Chondrocyte (in vitro differentiated cells): ENCODE results near the gene DPP6. TPM values are rescaled to one million over a fixed set of nuclear protein-coding genes. Genes with fewer than 3 reads are reported as not detected.

ENCODE experiments used
- DNase-seq: peaks from one replicate; pipeline ENCODE4 v3.0.0; 2021; ENCODE audit warnings: mixed read lengths, low spot score
- H3K27ac Mint-ChIP-seq: one replicate; pipeline ENCODE4 v1.8.0; 2021; ENCODE audit warnings: mild to moderate bottlenecking, moderate library complexity, mixed read lengths; ENCODE audit not compliant: unreplicated experiment
- H3K27me3 Mint-ChIP-seq: 2 replicates; pipeline ENCODE4 v1.8.0; 2021; ENCODE audit warnings: low read depth, mixed read lengths
- H3K36me3 Mint-ChIP-seq: 2 replicates; pipeline ENCODE4 v1.8.0; 2021; ENCODE audit warnings: low read depth, mixed read lengths
- H3K4me1 Mint-ChIP-seq: 2 replicates; pipeline ENCODE4 v1.8.0; 2021; ENCODE audit warnings: low read depth, mild to moderate bottlenecking, mixed read lengths
- H3K4me3 Mint-ChIP-seq: one replicate; pipeline ENCODE4 v1.8.0; 2021; ENCODE audit warnings: mild to moderate bottlenecking, moderate library complexity, mixed read lengths; ENCODE audit not compliant: unreplicated experiment
- H3K9me3 Mint-ChIP-seq: 2 replicates; pipeline ENCODE4 v1.8.0; 2021; ENCODE audit warnings: low read depth, mixed read lengths
- total RNA-seq: library from RNA; stranded (reverse); gene quantifications from 3 replicates; pipeline ENCODE4 v1.2.1, GENCODE V29; 2021
- TF ChIP-seq, protein P1 (sequence below): fragments of 200-600 bp; sonication (generic); IDR thresholded peaks from 2 replicates; pipeline ENCODE4 v1.5.0; 2021; ENCODE audit warnings: antibody characterized with exemption, mild to moderate bottlenecking, moderate library complexity

The DPP6 gene
- total RNA-seq, 1 donor from 2014 or later: not detected

DNA sequence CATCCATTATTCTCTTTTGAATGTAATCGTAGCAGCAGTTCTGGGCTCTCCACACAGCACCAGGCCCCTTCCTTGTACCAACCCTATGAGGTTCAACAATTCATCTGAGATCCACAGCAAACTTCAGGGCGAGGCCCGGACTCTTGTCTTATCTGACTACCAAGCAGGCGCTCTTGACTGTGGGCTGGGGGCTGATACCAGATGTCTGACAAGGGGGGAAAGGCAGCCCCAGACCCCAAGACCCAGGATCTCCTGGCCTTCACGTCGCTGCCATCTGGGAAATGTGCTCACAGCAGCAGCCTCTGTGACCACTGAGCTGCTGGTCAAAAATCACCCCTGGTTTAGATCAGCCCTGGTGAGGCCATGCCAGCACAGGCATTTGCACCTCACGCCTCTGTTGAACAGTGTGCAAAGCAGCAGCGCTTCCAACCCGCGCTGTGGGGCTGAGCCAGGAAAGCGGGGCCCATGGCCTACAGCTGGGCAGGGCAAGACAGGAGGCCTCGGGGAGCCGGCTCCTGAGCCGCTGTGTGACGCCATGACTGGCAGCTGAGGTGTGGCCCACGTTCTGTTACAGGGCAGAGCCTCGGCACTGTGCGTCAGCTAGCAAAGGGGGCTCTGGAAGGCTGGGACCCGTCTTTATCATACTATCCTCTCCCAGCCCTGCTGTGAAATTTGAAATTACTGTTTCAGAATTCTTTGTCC lies 806.8 kb downstream of the DPP6 start:
- Mint-ChIP-seq H3K36me3 (no peaks in the 10 kb centered on the region), H3K27ac (no peak overlapping the region), H3K27me3 (no peaks in the 10 kb centered on the region)

DNA sequence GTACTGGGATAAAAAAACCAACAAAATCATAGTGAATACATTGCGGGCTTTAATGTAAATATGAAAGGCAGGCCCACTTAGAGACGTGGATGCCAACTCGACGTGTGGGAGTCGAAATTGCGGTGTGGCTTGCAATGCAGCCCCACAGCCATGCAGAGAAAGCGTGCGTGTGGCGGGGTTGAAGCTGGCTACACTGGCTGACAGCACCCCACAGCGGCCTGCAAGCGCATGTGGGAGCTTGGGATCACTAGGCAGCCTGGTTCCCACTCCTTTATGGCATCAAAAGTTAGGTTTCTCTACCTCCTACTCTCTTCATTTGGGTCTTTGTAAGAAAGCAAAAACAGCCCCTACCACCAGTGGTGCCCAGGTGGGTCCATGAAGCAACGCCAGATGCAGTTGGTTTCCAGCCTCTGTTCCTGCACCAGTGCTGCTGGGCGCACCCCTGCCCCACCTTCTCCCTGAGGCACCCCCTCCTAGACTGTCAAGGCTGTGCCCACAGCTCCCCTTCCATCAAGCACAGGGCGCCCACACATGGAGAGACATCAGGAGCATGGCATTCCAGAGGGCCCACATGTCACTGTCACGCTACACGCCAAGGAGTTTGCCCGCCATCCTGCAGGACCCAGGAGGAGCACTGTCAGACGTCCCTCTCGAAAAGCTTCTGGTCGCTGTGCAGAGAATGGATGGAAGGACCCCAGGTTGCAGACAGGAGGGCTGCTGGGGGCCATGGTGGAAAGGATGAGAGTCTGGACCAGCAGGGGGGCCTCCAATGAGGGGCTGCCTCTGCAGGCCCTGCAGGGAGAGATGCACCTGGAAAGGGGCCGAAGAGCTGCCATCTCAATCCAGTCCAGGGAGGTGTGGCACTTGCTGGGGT lies 807.8 kb downstream of the DPP6 start:
- DNase-seq: no peak
- H3K9me3 Mint-ChIP-seq: peaks cover under 1% of the 10 kb centered on the region
- no peak overlapping the region for H3K27ac Mint-ChIP-seq
- TF ChIP-seq, protein P1, sequence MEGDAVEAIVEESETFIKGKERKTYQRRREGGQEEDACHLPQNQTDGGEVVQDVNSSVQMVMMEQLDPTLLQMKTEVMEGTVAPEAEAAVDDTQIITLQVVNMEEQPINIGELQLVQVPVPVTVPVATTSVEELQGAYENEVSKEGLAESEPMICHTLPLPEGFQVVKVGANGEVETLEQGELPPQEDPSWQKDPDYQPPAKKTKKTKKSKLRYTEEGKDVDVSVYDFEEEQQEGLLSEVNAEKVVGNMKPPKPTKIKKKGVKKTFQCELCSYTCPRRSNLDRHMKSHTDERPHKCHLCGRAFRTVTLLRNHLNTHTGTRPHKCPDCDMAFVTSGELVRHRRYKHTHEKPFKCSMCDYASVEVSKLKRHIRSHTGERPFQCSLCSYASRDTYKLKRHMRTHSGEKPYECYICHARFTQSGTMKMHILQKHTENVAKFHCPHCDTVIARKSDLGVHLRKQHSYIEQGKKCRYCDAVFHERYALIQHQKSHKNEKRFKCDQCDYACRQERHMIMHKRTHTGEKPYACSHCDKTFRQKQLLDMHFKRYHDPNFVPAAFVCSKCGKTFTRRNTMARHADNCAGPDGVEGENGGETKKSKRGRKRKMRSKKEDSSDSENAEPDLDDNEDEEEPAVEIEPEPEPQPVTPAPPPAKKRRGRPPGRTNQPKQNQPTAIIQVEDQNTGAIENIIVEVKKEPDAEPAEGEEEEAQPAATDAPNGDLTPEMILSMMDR: no peak
- H3K27me3 Mint-ChIP-seq: peaks cover under 1% of the 10 kb centered on the region
- H3K4me3 Mint-ChIP-seq: no peak overlapping the region
- no peaks in the 10 kb centered on the region for H3K36me3 Mint-ChIP-seq
- H3K4me1 Mint-ChIP-seq: no peaks in the 10 kb centered on the region

More for the DNA sequence above, 806.8 kb downstream of the DPP6 start:
- no peak overlapping the region for H3K4me3 Mint-ChIP-seq
- DNase-seq: no peak
- no peaks in the 10 kb centered on the region for H3K4me1 Mint-ChIP-seq
- H3K9me3 Mint-ChIP-seq: peaks cover 8% of the 10 kb centered on the region
- TF ChIP-seq, protein P1: no peak

DNA sequence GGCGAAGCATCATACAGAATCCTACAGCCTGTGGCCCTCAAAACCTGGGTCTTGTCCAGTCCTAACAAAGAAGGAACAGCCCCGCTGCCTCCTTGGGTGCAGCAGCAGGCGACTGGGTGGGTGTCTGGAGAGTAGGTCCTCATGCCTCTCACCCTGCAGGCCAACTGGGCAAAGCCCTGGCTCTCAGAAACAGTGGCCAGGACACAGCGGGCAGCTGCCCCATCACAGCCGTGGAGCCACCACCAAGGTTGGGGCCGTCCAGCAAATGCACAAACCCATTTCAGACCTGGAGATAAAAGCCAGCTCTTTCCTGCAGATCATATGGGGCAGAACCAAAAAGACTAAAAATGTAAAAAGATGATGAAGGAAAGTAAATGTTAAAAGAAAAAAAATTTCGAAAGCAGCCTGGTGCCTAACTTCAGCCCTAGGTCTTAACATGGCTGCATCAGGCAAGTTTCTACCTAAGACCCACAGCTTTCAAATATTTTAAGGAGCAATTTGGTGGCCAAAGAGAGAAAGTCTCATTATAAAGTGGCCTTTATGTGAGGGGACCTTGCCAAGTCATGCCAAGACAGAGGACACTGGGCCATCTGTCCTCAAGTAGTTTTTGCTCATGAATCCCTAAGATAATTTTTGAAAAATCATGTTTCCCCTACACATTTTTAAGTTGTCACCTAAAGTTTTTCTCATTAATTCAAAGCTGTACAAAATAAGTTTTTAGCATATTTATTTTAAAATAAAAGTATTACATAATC lies 808.6 kb downstream of the DPP6 start:
- TF ChIP-seq, protein P1: no peak
- H3K36me3 Mint-ChIP-seq: no peaks in the 10 kb centered on the region
- no peaks in the 10 kb centered on the region for H3K9me3 Mint-ChIP-seq
- H3K4me3 Mint-ChIP-seq: no peak overlapping the region
- peaks cover 4% of the 10 kb centered on the region for H3K27me3 Mint-ChIP-seq
- H3K4me1 Mint-ChIP-seq: no peaks in the 10 kb centered on the region
- H3K27ac Mint-ChIP-seq: no peak overlapping the region
- DNase-seq: no peak

DNA sequence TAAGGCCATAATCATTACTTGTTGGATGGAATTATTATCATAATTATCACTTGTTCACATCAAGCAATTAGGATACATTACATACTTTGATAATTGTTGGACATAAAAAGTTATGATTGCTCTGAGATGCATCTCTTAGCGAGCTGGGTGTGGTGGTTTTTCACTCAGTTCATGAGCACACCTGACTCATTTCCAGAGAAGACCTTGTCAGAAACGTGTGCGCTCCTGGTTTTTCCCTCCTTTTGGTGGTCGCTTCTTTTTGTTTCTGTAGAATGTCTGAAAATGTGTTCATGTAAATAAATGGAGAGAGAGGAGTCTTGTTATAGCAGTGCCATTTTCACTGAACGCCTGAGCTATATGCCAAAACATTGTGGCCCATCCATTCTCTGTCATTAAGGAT lies 809.4 kb downstream of the DPP6 start:
- no peaks in the 10 kb centered on the region for H3K9me3 Mint-ChIP-seq
- TF ChIP-seq, protein P1: no peak

More for the DNA sequence above, 809.4 kb downstream of the DPP6 start:
- DNase-seq: no peak
- Mint-ChIP-seq H3K36me3 (no peaks in the 10 kb centered on the region), H3K4me3 (no peak overlapping the region), H3K27ac (no peak overlapping the region), H3K27me3 (peaks cover 4% of the 10 kb centered on the region), H3K4me1 (no peaks in the 10 kb centered on the region)
